Loucy (cell line): ENCODE measurements around the gene SMARCAL1.

Experiments
- CTCF ChIP-seq: fragments of 200-600 bp; sonication (generic); conservative IDR thresholded peaks from 2 replicates; pipeline ENCODE4 v1.5.1; 2014; ENCODE audit warnings: mild to moderate bottlenecking, antibody characterized with exemption, low read length
- EZH2phosphoT487 ChIP-seq: fragments of 200-600 bp; IDR thresholded peaks from 2 replicates; pipeline ENCODE4 v1.6.1; 2018; ENCODE audit warnings: antibody characterized with exemption, mild to moderate bottlenecking, moderate library complexity, borderline replicate concordance

DNA sequence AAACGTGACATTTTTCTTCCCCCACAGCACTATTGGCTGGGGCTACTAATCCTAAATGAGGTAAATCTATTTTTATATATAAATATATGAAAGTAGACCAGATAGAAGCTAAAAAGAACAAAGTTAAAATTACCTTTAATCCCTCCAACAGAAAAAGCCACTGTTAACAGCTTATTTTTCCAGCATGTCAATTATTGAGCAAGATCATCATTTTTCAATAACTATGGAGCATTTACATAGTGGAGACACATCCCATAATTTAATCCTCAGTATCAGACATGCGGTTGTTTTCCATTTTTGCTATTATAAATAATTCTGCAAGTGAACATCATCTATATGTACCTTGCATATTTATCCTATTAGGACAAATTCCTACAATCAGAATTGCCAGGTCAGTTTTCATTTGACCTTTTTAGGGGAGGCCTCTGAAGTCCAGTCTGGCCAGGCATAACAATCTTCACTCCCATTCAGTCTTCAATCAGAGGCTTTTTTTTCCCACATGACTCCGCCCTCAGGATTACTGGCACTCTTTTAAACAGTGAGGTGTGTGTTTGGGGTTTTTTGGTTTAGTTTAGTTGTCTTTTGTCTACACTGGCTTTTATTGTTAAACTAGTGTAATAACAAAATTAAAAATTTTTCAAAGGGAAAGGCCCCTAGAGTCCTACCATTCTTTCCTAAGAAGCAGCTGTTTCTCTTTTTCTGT is 29.2 kb downstream of the SMARCAL1 start:
- TF ChIP-seq CTCF (no peak), EZH2phosphoT487 (no peak)
